ENCODE results near the gene ABHD6. TPM values are rescaled to one million over a fixed set of nuclear protein-coding genes. Genes with fewer than 3 reads are reported as not detected.

Gene ABHD6
- total RNA-seq, 4 donors from 2014 or later: 14.7 to 28.6 (median 18.0) TPM

- no peak for TF ChIP-seq POLR2A (IDR thresholded peaks at IDR 0.05)
- TF ChIP-seq CTCF (IDR thresholded peaks at IDR 0.05): no peak
- 44% methylated on average over 8 to 9 of the region's 9 CpGs for WGBS, 2 donors
- no peaks in the 10 kb centered on the region for H3K27me3 ChIP-seq
- H3K4me3 ChIP-seq (replicated peaks in 1 of 3): no peak overlapping the region
- H3K36me3 ChIP-seq: no peaks in the 10 kb centered on the region
- peak overlapping the region; percentile 53 to 63 (median 55) for H3K27ac ChIP-seq
- DNase-seq: peak; percentile 65 to 71
- intact Hi-C loops (cut with DNase I): loop anchor here (10.0 kb wide), 1 partner anchor 287 kb away; the partner anchor contains the start of gene FLNB
- H3K4me1 ChIP-seq: peaks cover 21 to 42% of the 10 kb centered on the region in 2 donors
- no peaks in the 10 kb centered on the region for H3K9me3 ChIP-seq
Observed at GRCh38 chr3:58291671-58292338, 54.2 kb downstream of the ABHD6 start.

- no peak overlapping the region for H3K4me3 ChIP-seq (replicated peaks in 1 of 3)
- intact Hi-C loops (cut with DNase I): loop anchor here (10.0 kb wide), 1 partner anchor 288 kb away; the partner anchor contains the start of gene FLNB
- H3K27me3 ChIP-seq: no peaks in the 10 kb centered on the region
- 85 to 87% methylated on average over 10 of the region's 10 CpGs for WGBS, 2 donors
- TF ChIP-seq CTCF (IDR thresholded peaks at IDR 0.05) (no peak), POLR2A (IDR thresholded peaks at IDR 0.05) (no peak)
- H3K4me1 ChIP-seq: peaks cover 15 to 35% of the 10 kb centered on the region in 2 donors
- H3K9me3 ChIP-seq: no peaks in the 10 kb centered on the region
- no peaks in the 10 kb centered on the region for H3K36me3 ChIP-seq
- no peak for DNase-seq
- H3K27ac ChIP-seq: peak overlapping the region in 2 of 3 donors; percentile 55 to 63
Observed at GRCh38 chr3:58292866-58293265, 55.3 kb downstream of the ABHD6 start.

GRCh38 chr3:58293516-58293915 is 55.9 kb downstream of the ABHD6 start:
- peaks cover 11 to 29% of the 10 kb centered on the region in 2 donors for H3K4me1 ChIP-seq
- no peak overlapping the region for H3K4me3 ChIP-seq (replicated peaks in 1 of 3)
- H3K27me3 ChIP-seq: no peaks in the 10 kb centered on the region
- intact Hi-C loops (cut with DNase I): loop anchor here (10.0 kb wide), 1 partner anchor 289 kb away; the partner anchor contains the start of gene FLNB
- WGBS, 2 donors: 87 to 89% methylated on average over 9 of the region's 9 CpGs
- H3K27ac ChIP-seq: no peak overlapping the region
- DNase-seq: no peak
- H3K9me3 ChIP-seq: no peaks in the 10 kb centered on the region
- TF ChIP-seq CTCF (IDR thresholded peaks at IDR 0.05) (no peak), POLR2A (IDR thresholded peaks at IDR 0.05) (no peak)
- no peaks in the 10 kb centered on the region for H3K36me3 ChIP-seq

DNA sequence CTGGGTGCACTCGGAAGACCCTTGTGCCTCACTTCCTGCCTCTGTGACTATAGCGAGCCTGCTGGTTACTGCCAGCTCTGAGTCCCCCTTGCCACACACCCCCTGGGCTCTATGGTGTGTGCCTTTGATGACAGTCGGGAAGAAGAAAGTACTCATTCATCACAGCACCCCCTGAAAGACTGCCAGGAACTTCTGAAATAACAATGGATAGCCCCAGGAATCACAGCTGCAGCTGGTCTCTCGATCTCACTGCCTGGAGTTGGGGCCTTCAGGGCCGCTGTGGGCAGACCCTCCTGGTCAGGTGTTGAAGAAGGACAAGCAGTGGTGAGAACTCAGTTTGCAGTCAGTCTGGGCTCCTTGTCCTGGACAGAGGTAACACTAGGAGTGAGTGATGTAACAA is 58.7 kb downstream of the ABHD6 start:
- no peak overlapping the region for H3K27ac ChIP-seq
- H3K36me3 ChIP-seq: no peaks in the 10 kb centered on the region
- no peak for DNase-seq
- peaks cover 6 to 24% of the 10 kb centered on the region in 2 donors for H3K4me1 ChIP-seq
- intact Hi-C loops (cut with DNase I): loop anchor here (10.0 kb wide), 1 partner anchor 291 kb away; the partner anchor contains the start of gene FLNB
- H3K27me3 ChIP-seq: no peaks in the 10 kb centered on the region
- 51 to 66% methylated on average over 4 to 5 of the region's 5 CpGs for WGBS, 2 donors
- TF ChIP-seq CTCF (IDR thresholded peaks at IDR 0.05) (no peak), POLR2A (IDR thresholded peaks at IDR 0.05) (no peak)
- no peak overlapping the region for H3K4me3 ChIP-seq (replicated peaks in 1 of 3)
- H3K9me3 ChIP-seq: no peaks in the 10 kb centered on the region

- TF ChIP-seq POLR2A (IDR thresholded peaks at IDR 0.05): no peak
- intact Hi-C loops (cut with DNase I): loop anchor here (10.0 kb wide), 1 partner anchor 292 kb away; the partner anchor contains the start of gene FLNB
- 55 to 75% methylated on average over 5 to 6 of the region's 6 CpGs for WGBS, 2 donors
Observed at GRCh38 chr3:58296843-58297242, 59.3 kb downstream of the ABHD6 start.

More at GRCh38 chr3:58296843-58297242, 59.3 kb downstream of the ABHD6 start:
- H3K4me1 ChIP-seq: peaks cover 0 to 22% of the 10 kb centered on the region in 2 donors
- no peak overlapping the region for H3K27ac ChIP-seq
- no peaks in the 10 kb centered on the region for H3K27me3 ChIP-seq
- DNase-seq: no peak
- H3K9me3 ChIP-seq: no peaks in the 10 kb centered on the region
- no peak overlapping the region for H3K4me3 ChIP-seq (replicated peaks in 1 of 3)
- H3K36me3 ChIP-seq: no peaks in the 10 kb centered on the region
